WTC11 (cell line): ENCODE results near the gene PARD3B.

Experiments
- ATF3 ChIP-seq: sonication (generic); formaldehyde crosslinking; conservative IDR thresholded peaks from 2 replicates; pipeline ENCODE4 v1.8.1; 2022; ENCODE audit warnings: mild to moderate bottlenecking, missing genetic modification reagents
- ESRRA ChIP-seq: sonication (generic); formaldehyde crosslinking; IDR thresholded peaks from 2 replicates; pipeline ENCODE4 v1.8.1; 2022; ENCODE audit warnings: mild to moderate bottlenecking, missing genetic modification reagents, borderline replicate concordance
- GRHL2 ChIP-seq: fragments of 250-450 bp; sonication (Bioruptor Pico); IDR thresholded peaks from 2 replicates; pipeline ENCODE4 v1.8.0; 2022; ENCODE audit warnings: mild to moderate bottlenecking, moderate library complexity; ENCODE audit not compliant: insufficient replicate concordance, severe bottlenecking
- JUN ChIP-seq: sonication (generic); formaldehyde crosslinking; IDR thresholded peaks from 2 replicates; pipeline ENCODE4 v1.8.0; 2023; ENCODE audit warnings: mild to moderate bottlenecking, missing genetic modification reagents
- SMAD3 ChIP-seq: sonication (generic); formaldehyde crosslinking; IDR thresholded peaks from 2 replicates; pipeline ENCODE4 v1.8.0; 2022; ENCODE audit warnings: missing genetic modification reagents, mild to moderate bottlenecking, borderline replicate concordance
- SP1 ChIP-seq: sonication (generic); formaldehyde crosslinking; conservative IDR thresholded peaks from 2 replicates; pipeline ENCODE4 v1.8.1; 2022; ENCODE audit warnings: missing genetic modification reagents
- TP53 ChIP-seq: sonication (generic); formaldehyde crosslinking; IDR thresholded peaks from 2 replicates; pipeline ENCODE4 v1.8.1; 2023; ENCODE audit warnings: mild to moderate bottlenecking, missing genetic modification reagents
- TF ChIP-seq, protein P1 (sequence below): fragments of 200-600 bp; IDR thresholded peaks from 2 replicates; pipeline ENCODE4 v1.8.0; 2022; ENCODE audit warnings: antibody characterized with exemption
- TF ChIP-seq, protein P2 (sequence below): sonication (generic); formaldehyde crosslinking; IDR thresholded peaks from 2 replicates; pipeline ENCODE4 v1.8.0; 2022; ENCODE audit warnings: mild to moderate bottlenecking, missing genetic modification reagents

GRCh38 chr2:205321231-205321630, 776.0 kb downstream of the PARD3B start:
- no peak for TF ChIP-seq ESRRA (CRISPR knock-in tag)
- no peak for TF ChIP-seq SP1 (CRISPR knock-in tag)
- TF ChIP-seq SMAD3 (CRISPR knock-in tag) = no peak
- TF ChIP-seq, protein P1, sequence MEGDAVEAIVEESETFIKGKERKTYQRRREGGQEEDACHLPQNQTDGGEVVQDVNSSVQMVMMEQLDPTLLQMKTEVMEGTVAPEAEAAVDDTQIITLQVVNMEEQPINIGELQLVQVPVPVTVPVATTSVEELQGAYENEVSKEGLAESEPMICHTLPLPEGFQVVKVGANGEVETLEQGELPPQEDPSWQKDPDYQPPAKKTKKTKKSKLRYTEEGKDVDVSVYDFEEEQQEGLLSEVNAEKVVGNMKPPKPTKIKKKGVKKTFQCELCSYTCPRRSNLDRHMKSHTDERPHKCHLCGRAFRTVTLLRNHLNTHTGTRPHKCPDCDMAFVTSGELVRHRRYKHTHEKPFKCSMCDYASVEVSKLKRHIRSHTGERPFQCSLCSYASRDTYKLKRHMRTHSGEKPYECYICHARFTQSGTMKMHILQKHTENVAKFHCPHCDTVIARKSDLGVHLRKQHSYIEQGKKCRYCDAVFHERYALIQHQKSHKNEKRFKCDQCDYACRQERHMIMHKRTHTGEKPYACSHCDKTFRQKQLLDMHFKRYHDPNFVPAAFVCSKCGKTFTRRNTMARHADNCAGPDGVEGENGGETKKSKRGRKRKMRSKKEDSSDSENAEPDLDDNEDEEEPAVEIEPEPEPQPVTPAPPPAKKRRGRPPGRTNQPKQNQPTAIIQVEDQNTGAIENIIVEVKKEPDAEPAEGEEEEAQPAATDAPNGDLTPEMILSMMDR = no peak
- TF ChIP-seq, protein P2, sequence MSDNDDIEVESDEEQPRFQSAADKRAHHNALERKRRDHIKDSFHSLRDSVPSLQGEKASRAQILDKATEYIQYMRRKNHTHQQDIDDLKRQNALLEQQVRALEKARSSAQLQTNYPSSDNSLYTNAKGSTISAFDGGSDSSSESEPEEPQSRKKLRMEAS (CRISPR knock-in tag) = no peak
- no peak for TF ChIP-seq ATF3
- no peak for TF ChIP-seq TP53 (CRISPR knock-in tag)
- no peak for TF ChIP-seq GRHL2 (CRISPR knock-in tag)
- no peak for TF ChIP-seq JUN (CRISPR knock-in tag)
